GM21360 (cell line): Measurements from ENCODE around the gene ISYNA1.

Source experiments
- ATAC-seq: cut with Tn5 transposase; IDR thresholded peaks from one replicate; pipeline ENCODE4 v1.9.1; 2021; ENCODE audit warnings: mild to moderate bottlenecking, moderate library complexity; ENCODE audit not compliant: unreplicated experiment

Gene ISYNA1

GRCh38 chr19:18437491-18438330 is at the start of gene ISYNA1:
Gene ISYNA1 (minus strand): TSS chr19:18438133. CDS start chr19:18437979, 154 bp downstream.
- no peak for ATAC-seq

GRCh38 chr19:18486746-18487145 is 48.8 kb upstream of the ISYNA1 start:
- no peak for ATAC-seq

GRCh38 chr19:18484992-18485391 is 47.1 kb upstream of the ISYNA1 start:
- ATAC-seq, result no peak

DNA sequence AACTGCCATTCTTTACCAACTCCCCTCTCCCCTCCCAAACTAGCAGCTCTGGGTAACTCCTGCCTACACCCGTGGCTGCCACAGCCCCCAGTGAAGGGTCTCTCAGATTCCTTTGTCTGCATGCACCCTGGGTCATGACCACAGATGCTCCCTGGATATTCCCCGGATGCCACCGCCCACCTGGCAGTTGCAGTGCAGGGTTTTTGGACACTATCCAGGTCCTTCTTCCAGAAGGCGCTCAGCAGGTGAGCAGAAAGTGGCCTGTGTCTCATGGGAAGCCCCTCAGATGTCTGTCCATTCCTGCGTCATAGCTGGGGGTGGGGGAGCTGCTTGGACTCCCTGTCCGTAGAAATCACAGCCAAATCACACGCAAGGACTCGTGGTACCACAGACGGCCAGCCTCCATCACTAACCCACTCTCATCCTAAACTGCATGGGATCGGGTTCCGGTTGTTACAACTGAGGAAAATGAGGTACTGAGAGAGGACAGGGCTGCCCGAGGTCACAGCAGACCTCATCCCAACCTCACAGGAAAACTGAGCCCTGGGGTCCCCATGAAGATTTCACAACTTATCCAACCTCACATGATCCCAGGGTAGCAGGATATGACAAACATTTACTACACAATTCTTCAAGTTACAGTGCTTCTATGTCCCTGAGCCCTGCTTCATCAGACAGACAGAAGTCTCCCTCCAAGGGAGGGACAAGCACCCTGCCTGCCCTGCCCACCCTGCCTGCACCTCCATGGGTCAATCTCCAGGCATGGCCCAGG is 45.4 kb upstream of the ISYNA1 start:
- no peak for ATAC-seq

GRCh38 chr19:18481505-18482222 is 43.7 kb upstream of the ISYNA1 start:
- no peak for ATAC-seq

DNA sequence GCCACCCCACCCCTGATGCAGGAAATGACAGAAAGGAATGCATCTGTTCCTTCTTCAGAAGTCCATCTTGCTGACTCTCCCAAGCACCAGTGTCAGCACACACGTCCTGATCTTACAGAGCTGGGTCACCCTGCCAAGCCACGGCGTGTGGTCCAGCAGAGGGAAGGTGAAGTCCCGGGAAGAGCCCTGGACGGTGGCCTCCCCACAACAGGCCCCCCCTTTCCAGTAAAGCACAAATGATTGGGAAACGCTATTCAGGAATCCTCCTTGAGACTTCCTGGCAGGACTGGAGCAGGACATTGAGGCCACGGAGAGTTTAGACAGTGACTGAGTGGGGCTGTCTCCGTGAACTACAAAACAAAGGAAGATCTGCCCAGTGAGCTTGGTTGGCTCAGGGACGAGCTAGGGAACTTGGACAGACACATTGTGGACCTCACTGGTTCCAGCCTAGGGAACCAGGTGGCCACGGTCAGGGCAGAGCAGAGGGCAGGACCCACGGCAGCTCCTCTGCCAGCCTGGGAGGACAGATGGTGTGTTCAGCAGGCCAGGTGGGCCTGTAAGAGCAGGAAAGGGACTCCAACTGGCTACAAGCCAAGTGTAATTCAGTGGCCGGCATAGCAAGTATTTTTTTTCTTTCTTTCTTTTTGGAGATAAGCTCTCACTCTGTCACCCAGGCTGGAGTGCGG is 42.2 kb upstream of the ISYNA1 start:
- ATAC-seq, result no peak

DNA sequence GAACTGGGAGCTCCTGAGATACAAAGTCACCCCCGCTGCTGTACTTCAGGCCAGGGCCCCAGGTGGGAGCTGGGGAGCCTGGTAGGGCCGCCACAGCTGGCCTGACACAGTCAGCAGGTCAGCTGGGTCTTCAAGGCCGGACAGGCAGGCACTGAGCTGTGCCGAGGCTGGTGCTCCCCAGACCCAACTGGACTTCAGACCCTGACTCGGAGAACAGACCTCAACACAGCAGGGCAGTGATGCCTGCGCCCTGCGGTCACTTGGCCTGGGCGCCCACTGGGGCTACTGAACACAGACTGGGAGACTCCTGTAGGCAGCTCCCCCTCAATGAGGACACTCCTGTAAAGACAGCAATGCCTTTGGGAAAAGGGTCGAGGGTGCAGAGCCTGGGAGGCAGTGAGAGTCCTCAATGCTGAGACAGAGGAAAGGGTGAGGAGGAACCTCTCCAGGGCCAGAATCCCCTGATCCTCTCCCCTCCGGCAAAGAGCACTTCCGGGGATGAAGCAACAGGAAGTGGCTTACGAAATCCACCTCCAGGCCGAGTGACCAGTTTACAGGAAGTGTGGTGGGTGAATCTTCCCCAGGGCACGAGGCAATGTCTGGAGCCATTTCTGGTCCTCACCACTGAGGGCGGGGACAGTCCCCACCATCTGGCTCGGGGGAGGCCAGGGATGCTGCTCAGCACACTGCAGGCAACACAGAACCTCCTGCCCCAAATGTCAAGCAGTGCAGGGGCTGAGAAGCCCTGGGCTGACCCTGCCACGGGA is 40.8 kb upstream of the ISYNA1 start:
- peak; percentile 50 for ATAC-seq

DNA sequence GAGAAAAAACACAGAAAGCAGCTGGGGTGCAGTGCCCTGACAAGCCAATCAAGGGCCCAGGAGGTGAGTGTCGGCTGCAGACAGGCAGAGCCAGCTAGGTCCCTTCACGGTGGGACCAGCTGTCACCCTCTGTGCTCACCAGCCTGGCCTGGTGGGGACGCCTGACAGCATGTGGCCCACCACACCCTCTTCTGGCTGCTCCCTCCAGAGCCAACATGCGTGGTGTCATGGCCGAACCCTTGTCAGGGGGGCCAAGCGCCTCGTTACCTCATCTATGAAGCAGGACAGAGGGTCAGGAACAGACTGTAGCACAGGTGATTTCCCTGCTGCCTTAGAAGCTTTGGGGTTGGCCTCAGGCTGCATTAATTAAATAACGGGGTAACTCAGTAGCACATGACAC is 40.0 kb upstream of the ISYNA1 start:
- no peak for ATAC-seq

DNA sequence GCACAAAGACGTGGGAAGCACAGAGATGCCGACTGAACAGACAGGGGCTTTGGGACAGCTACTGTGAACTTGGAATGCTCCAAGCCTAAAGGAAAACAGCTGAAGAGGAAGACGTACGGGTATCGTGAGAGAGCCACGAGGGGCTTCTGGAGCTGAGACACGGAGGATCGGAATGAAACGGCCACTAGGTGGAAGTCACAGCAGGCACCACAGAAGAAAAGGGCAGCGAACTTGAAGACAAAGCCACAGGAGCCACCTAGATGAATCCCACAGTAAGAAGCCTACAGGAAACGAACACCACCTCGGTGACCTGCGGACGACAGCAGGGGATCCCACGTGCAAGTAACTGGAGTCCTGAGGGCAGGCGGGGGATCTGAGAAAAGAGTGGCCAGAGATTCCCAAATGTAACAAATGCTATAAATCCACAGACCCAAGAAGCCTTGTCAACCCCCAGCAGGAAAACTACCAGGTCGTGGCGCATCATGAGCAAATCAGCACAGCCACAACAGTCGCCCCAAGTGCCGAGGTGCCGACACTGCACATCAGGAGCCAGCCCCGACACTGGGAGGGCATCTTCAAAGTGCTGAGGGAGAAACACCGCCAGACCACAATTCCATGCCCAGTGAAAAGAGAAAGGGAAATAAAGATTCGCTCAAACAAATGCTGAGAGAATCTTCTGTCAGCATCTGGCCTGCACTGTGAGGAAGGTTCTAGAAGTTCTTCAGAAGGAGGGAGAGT is 39.3 kb upstream of the ISYNA1 start:
- ATAC-seq, result no peak

GRCh38 chr19:18476507-18477041 is 38.6 kb upstream of the ISYNA1 start:
- ATAC-seq, result no peak

GRCh38 chr19:18475762-18476331 is 37.9 kb upstream of the ISYNA1 start:
- no peak for ATAC-seq

DNA sequence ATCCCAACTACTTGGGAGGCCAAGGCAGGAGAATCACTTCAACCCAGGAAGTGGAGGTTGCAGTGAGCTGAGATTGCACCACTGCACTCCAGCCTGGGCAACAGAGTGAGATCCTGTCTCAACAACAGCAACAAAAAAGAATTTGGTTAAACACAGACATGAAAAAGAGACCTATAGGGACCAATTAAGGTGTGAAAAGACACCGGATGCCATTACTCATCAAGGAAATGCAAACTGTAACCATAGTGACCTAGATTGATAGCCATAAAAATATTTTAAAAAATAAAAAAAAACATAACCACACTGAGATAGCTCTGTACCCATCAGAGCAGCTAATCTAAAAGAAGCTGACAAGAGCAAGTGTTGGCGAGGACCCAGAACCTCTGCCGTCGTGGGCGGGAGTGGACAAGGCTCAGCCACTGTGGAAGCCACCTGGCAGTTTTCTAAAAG is 37.1 kb upstream of the ISYNA1 start:
- no peak for ATAC-seq

- ATAC-seq, result no peak
These were observed 36.5 kb upstream of the ISYNA1 start for GRCh38 chr19:18474366-18474887.

GRCh38 chr19:18473706-18474087 is 35.8 kb upstream of the ISYNA1 start:
- no peak for ATAC-seq

DNA sequence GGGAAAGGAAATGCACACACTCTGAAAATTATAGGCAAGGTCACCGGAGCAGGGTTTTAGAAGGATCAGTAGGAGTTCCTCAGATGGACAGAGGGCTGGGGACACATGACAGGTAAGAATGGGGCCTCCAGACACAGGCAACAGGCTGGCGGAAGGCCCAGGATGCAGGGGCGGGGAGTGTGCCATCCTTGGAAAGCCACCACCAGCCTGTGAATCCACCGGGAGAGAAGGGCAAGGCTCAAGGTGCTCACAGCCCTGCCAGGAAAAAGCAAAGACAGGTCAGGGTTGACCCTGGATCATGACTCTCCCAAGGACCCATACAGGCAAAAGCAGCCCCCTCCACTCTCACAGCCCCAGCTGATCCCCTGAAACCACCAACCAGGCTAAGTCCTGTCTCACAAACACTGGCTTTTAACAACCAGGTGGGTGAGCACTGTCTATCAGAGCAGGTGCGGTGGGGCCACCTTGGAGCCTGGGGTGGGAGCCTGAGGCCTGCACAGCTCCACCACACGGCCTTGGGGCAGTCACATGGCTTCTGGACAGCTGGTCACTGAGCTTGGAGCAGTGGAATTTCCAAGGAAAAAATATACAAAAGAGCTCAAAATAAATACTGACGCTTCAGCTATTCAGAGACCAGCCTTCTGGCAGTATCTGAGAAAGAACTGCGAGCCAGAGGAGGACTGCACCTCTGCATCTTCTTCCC is 35.2 kb upstream of the ISYNA1 start:
- no peak for ATAC-seq

DNA sequence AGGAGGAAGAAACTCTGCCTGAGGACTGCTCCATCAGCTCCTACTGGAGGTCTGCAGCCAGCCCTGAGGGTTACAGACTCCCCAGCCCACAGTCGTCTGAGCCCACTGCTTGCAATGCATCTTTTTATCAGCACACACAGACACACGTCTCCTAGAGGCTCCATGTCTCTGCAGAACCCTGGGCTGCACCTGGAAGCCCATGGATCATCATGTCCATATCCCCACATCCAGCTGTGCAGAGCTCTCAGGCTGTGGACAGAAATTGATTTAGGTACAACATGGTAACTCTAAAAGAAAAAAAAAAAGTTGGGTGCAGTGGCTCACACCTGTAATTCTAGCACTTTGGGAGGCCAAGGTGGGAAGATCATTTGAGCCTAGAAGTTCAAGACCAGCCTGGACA is 32.9 kb upstream of the ISYNA1 start:
- ATAC-seq, result no peak

DNA sequence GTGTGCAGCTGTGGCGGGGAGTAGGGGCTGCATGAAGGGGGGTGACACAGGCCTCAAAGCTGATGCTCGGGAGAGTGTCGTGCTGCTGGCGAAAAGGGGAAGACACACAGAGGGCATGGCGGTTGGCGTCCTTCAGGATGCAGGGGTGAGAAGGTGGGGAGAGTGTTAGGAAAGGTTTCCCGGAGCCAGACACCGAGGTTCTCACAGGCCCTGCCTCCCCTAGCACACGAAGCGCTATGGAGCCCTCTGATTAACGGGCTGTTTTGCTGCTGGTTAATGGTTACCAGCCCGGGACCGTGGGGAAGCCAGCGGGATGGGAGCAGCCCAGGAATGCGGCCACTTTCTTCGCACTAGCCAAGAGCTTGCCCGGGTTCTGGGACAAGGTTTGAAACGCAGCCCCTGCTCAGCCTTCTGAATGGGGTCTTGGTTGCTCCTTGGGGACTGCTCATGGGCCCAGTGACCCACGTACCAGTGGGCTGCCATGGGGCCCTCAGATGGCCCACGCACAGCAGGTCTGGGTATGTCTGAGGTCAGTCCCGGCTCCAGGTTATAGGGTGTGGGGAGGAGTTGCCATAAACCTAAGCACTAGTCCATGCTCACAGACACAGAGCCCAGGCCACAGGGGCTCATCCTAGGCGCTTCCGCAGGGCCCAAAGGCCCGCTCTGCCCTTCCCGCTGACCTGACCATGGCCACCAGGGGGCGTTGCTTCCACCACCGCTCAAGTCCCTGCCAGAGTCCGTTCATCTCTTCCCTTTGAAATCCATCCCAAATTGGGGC is 31.3 kb upstream of the ISYNA1 start:
- no peak for ATAC-seq
